GM12892 (cell line): Measurements from ENCODE around the gene XPA. TPM values are rescaled to one million over a fixed set of nuclear protein-coding genes. Genes with fewer than 3 reads are reported as not detected.
"Not testable (repeated sequence)": the region's sequence is repeated elsewhere in the genome, so short reads cannot be mapped to it uniquely, and the experiment has no call there.

Experiments used
- DNase-seq: peaks from one replicate; pipeline ENCODE4 v3.0.0; 2011; ENCODE audit not compliant: insufficient read length
- FAIRE-seq: peaks from 2 replicates; lab custom pipeline; 2011; peaks lifted over from hg19 to GRCh38; lab: Jason Lieb, UNC
- POLR2A ChIP-seq: IDR thresholded peaks from 2 replicates; pipeline ENCODE4 v1.6.1; 2011; ENCODE audit warnings: low read depth, low read length, control low read depth
- POLR2AphosphoS5 ChIP-seq: IDR thresholded peaks from 2 replicates; pipeline ENCODE4 v1.6.1; 2011; ENCODE audit warnings: low read depth, low read length, control low read depth
- TAF1 ChIP-seq: IDR thresholded peaks from 2 replicates; pipeline ENCODE4 v1.6.1; 2011; ENCODE audit warnings: low read depth, mild to moderate bottlenecking, control low read depth, low read length, borderline replicate concordance
- polyA plus RNA-seq: library from polyadenylated mRNA; unstranded; fragments of >200 nt; gene quantifications from one replicate; pipeline ENCODE4 v1.2.1, GENCODE V29; 2012; ENCODE audit warnings: missing spikeins, inconsistent platforms; ENCODE audit not compliant: missing spikeins

XPA gene
- polyA plus RNA-seq: 11.5 TPM

- TF ChIP-seq POLR2A (peak; percentile 90), TAF1 (peak; percentile 67; the same call in 1 of the 2 replicates), POLR2AphosphoS5 (peak; percentile 80)
- peak; percentile 88 for FAIRE-seq
- DNase-seq: peak; percentile 94
Measured at GRCh38 chr9:97696803-97697601, at the start of gene XPA. Gene XPA, minus strand, starts transcription at chr9:97697340. Its CDS starts 48 bp downstream, at chr9:97697292.

- DNase-seq (no peak), FAIRE-seq (no peak)
- TF ChIP-seq POLR2AphosphoS5 (no peak), POLR2A (no peak), TAF1 (no peak)
Measured at GRCh38 chr9:97744710-97745708, 47.9 kb upstream of the XPA start.

- DNase-seq, FAIRE-seq: not testable (repeated sequence)
Measured at GRCh38 chr9:97744025-97744424, 46.9 kb upstream of the XPA start.

GRCh38 chr9:97742545-97742944 lies 45.4 kb upstream of the XPA start:
- FAIRE-seq: no peak
- TF ChIP-seq POLR2A (no peak), TAF1 (no peak), POLR2AphosphoS5 (no peak)
- no peak for DNase-seq

- DNase-seq: no peak
- FAIRE-seq: no peak
- TF ChIP-seq POLR2AphosphoS5 (no peak), POLR2A (no peak), TAF1 (no peak)
Measured at GRCh38 chr9:97741947-97742346, 44.8 kb upstream of the XPA start.

GRCh38 chr9:97740848-97741821 lies 44.0 kb upstream of the XPA start:
- peak; percentile 54 for FAIRE-seq
- DNase-seq: peak; percentile 25
- TF ChIP-seq TAF1 (no peak), POLR2AphosphoS5 (no peak), POLR2A (no peak)

- TF ChIP-seq TAF1 (no peak), POLR2A (no peak), POLR2AphosphoS5 (no peak)
- FAIRE-seq: no peak
- no peak for DNase-seq
Measured at GRCh38 chr9:97737429-97737828, 40.3 kb upstream of the XPA start.

- FAIRE-seq (no peak), DNase-seq (no peak)
- TF ChIP-seq POLR2A (no peak), TAF1 (no peak), POLR2AphosphoS5 (no peak)
Measured at GRCh38 chr9:97735070-97735600, 38.0 kb upstream of the XPA start.

- no peak for DNase-seq
- TF ChIP-seq TAF1: no peak
- no peak for TF ChIP-seq POLR2AphosphoS5
- TF ChIP-seq POLR2A: no peak
- FAIRE-seq: no peak
Measured at GRCh38 chr9:97726716-97727115, 29.6 kb upstream of the XPA start.

- TF ChIP-seq TAF1 (no peak), POLR2AphosphoS5 (no peak), POLR2A (no peak)
- no peak for FAIRE-seq
Measured at GRCh38 chr9:97723819-97724218, 26.7 kb upstream of the XPA start.

GRCh38 chr9:97722331-97722730 lies 25.2 kb upstream of the XPA start:
- FAIRE-seq (no peak), DNase-seq (no peak)
- TF ChIP-seq POLR2AphosphoS5 (no peak), TAF1 (no peak), POLR2A (no peak)

More at GRCh38 chr9:97723819-97724218, 26.7 kb upstream of the XPA start:
- DNase-seq: no peak
